Glutamatergic neuron (in vitro differentiated cells): ENCODE measurements around the gene NXF3. TPM values are rescaled to one million over a fixed set of nuclear protein-coding genes. Genes with fewer than 3 reads are reported as not detected.

Experiments
- DNase-seq: peaks from one replicate; pipeline ENCODE4 v3.0.0; 2022
- H3K27ac Mint-ChIP-seq: one replicate; pipeline ENCODE4 v1.8.0; 2020; ENCODE audit warnings: mild to moderate bottlenecking, mixed read lengths, inconsistent platforms; ENCODE audit not compliant: unreplicated experiment
- H3K27me3 Mint-ChIP-seq: one replicate; pipeline ENCODE4 v1.8.0; 2020; ENCODE audit warnings: mild to moderate bottlenecking, moderate library complexity, mixed read lengths, inconsistent platforms; ENCODE audit not compliant: unreplicated experiment
- H3K36me3 Mint-ChIP-seq: one replicate; pipeline ENCODE4 v1.8.0; 2020; ENCODE audit warnings: mild to moderate bottlenecking, mixed read lengths, inconsistent platforms; ENCODE audit not compliant: unreplicated experiment
- H3K4me1 Mint-ChIP-seq: one replicate; pipeline ENCODE4 v1.8.0; 2020; ENCODE audit warnings: mild to moderate bottlenecking, low read depth, mixed read lengths, inconsistent platforms; ENCODE audit not compliant: unreplicated experiment
- H3K4me3 Mint-ChIP-seq: one replicate; pipeline ENCODE4 v1.8.0; 2020; ENCODE audit warnings: mild to moderate bottlenecking, mixed read lengths, inconsistent platforms; ENCODE audit not compliant: unreplicated experiment
- H3K9me3 Mint-ChIP-seq: one replicate; pipeline ENCODE4 v1.8.0; 2020; ENCODE audit warnings: mild to moderate bottlenecking, moderate library complexity, mixed read lengths, inconsistent platforms; ENCODE audit not compliant: unreplicated experiment
- CTCF ChIP-seq: fragments of 200-600 bp; sonication (generic); IDR thresholded peaks from one replicate; pipeline ENCODE4 v1.5.0; 2021; ENCODE audit not compliant: partially characterized antibody, unreplicated experiment
- total RNA-seq: library from RNA; stranded (reverse); fragmentation: NEBNext Ultra II Directional; extraction: Animal tissue kit (Norgen Biotek cat#: 25700); gene quantifications from one replicate; pipeline ENCODE4 v1.2.1, GENCODE V29; 2021; ENCODE audit not compliant: unreplicated experiment

Gene NXF3
- total RNA-seq, 1 donor from 2014 or later, result not detected

GRCh38 chrX:103099691-103100090 lies 6.7 kb upstream of the NXF3 start:
- no peak for TF ChIP-seq CTCF
- Mint-ChIP-seq H3K36me3 (no peaks in the 10 kb centered on the region), H3K27ac (no peak overlapping the region), H3K27me3 (peaks cover 2% of the 10 kb centered on the region), H3K4me1 (no peaks in the 10 kb centered on the region), H3K9me3 (no peaks in the 10 kb centered on the region), H3K4me3 (no peak overlapping the region)
- DNase-seq, result no peak

- Mint-ChIP-seq H3K36me3 (no peaks in the 10 kb centered on the region), H3K9me3 (no peaks in the 10 kb centered on the region), H3K27ac (no peak overlapping the region), H3K4me1 (no peaks in the 10 kb centered on the region), H3K4me3 (no peak overlapping the region), H3K27me3 (peaks cover 2% of the 10 kb centered on the region)
- TF ChIP-seq CTCF, result no peak
- DNase-seq, result no peak
These were observed 5.5 kb upstream of the NXF3 start for GRCh38 chrX:103098488-103098887.

- H3K36me3 Mint-ChIP-seq, result no peaks in the 10 kb centered on the region
- no peaks in the 10 kb centered on the region for H3K27me3 Mint-ChIP-seq
- DNase-seq, result no peak
- H3K9me3 Mint-ChIP-seq, result no peaks in the 10 kb centered on the region
- H3K4me1 Mint-ChIP-seq, result no peaks in the 10 kb centered on the region
- TF ChIP-seq CTCF, result no peak
- H3K27ac Mint-ChIP-seq, result no peak overlapping the region
- H3K4me3 Mint-ChIP-seq, result no peak overlapping the region
These were observed 11.9 kb downstream of the NXF3 start for GRCh38 chrX:103081051-103081450.

GRCh38 chrX:103073467-103073866 lies 19.5 kb downstream of the NXF3 start:
- H3K4me1 Mint-ChIP-seq, result no peaks in the 10 kb centered on the region
- H3K9me3 Mint-ChIP-seq, result no peaks in the 10 kb centered on the region
- no peak for TF ChIP-seq CTCF
- no peak overlapping the region for H3K4me3 Mint-ChIP-seq
- no peak for DNase-seq
- no peaks in the 10 kb centered on the region for H3K27me3 Mint-ChIP-seq
- H3K36me3 Mint-ChIP-seq, result no peaks in the 10 kb centered on the region
- no peak overlapping the region for H3K27ac Mint-ChIP-seq

GRCh38 chrX:103066606-103067005 lies 26.3 kb downstream of the NXF3 start:
- Mint-ChIP-seq H3K36me3 (no peaks in the 10 kb centered on the region), H3K4me1 (peaks cover 3% of the 10 kb centered on the region), H3K4me3 (no peak overlapping the region), H3K27ac (no peak overlapping the region), H3K9me3 (no peaks in the 10 kb centered on the region), H3K27me3 (peaks cover 2% of the 10 kb centered on the region)
- TF ChIP-seq CTCF, result no peak
- DNase-seq, result no peak
